Trophoblast cell (in vitro differentiated cells and primary cell): ENCODE measurements around the gene DDX18.

Source experiments
- DNase-seq, 2 donors: peaks; one replicate each; pipeline ENCODE4 v3.0.0-alpha.2; 2016
- H2AFZ ChIP-seq: 2 replicates; pipeline ENCODE4 v1.6.1; 2013; ENCODE audit warnings: low read length, moderate library complexity, mild to moderate bottlenecking; ENCODE audit not compliant: insufficient read depth, poor library complexity
- H2AK5ac ChIP-seq: 2 replicates; pipeline ENCODE4 v1.6.1; 2013; ENCODE audit warnings: mild to moderate bottlenecking, low read length
- H2BK120ac ChIP-seq: 2 replicates; pipeline ENCODE4 v1.6.1; 2013; ENCODE audit warnings: low read length, mild to moderate bottlenecking, moderate library complexity; ENCODE audit not compliant: insufficient read depth, poor library complexity
- H2BK12ac ChIP-seq: 2 replicates; pipeline ENCODE4 v1.6.1; 2013; ENCODE audit warnings: mild to moderate bottlenecking, low read length, moderate library complexity
- H2BK5ac ChIP-seq: 2 replicates; pipeline ENCODE4 v1.6.1; 2013; ENCODE audit warnings: low read length, low read depth, moderate library complexity, mild to moderate bottlenecking; ENCODE audit not compliant: poor library complexity
- H3K14ac ChIP-seq: 2 replicates; pipeline ENCODE4 v1.6.1; 2013; ENCODE audit warnings: mild to moderate bottlenecking, low read length
- H3K18ac ChIP-seq: 2 replicates; pipeline ENCODE4 v1.6.1; 2013; ENCODE audit warnings: mild to moderate bottlenecking, low read length
- H3K23ac ChIP-seq: 2 replicates; pipeline ENCODE4 v1.6.1; 2013; ENCODE audit warnings: low read length
- H3K27ac ChIP-seq: 2 replicates; pipeline ENCODE4 v1.5.1; 2013; ENCODE audit warnings: low read depth, mild to moderate bottlenecking, inconsistent platforms, low read length, moderate library complexity
- H3K27me3 ChIP-seq: 2 replicates; pipeline ENCODE4 v1.6.1; 2013; ENCODE audit warnings: inconsistent platforms, mild to moderate bottlenecking, low read length, moderate library complexity; ENCODE audit not compliant: insufficient read depth
- H3K36me3 ChIP-seq, 2 experiments: 1 replicate in 1 of 2; 2 replicates in 1 of 2; pipeline ENCODE4 v1.6.1; 2013; ENCODE audit warnings: low read length in 2 of 2, mild to moderate bottlenecking in 2 of 2, moderate library complexity in 1 of 2; ENCODE audit not compliant: insufficient read depth in 2 of 2, control insufficient read depth in 1 of 2
- H3K4ac ChIP-seq: 2 replicates; pipeline ENCODE4 v1.6.1; 2013; ENCODE audit warnings: low read depth, mild to moderate bottlenecking, low read length, moderate library complexity
- H3K4me1 ChIP-seq, 2 experiments: 1 replicate in 1 of 2; 2 replicates in 1 of 2; pipeline ENCODE4 v1.6.1; 2013; ENCODE audit warnings: low read length in 2 of 2, mild to moderate bottlenecking in 2 of 2, moderate library complexity in 1 of 2; ENCODE audit not compliant: insufficient read depth in 2 of 2, control insufficient read depth in 1 of 2
- H3K4me2 ChIP-seq: 2 replicates; pipeline ENCODE4 v1.6.1; 2013; ENCODE audit warnings: inconsistent platforms, mild to moderate bottlenecking, low read length, moderate library complexity
- H3K4me3 ChIP-seq: 2 replicates; pipeline ENCODE4 v1.5.1; 2013; ENCODE audit warnings: mild to moderate bottlenecking, low read depth, low read length, inconsistent platforms
- H3K79me1 ChIP-seq: one replicate; pipeline ENCODE4 v1.6.1; 2013; ENCODE audit warnings: low read length
- H3K79me2 ChIP-seq: 2 replicates; pipeline ENCODE4 v1.6.1; 2013; ENCODE audit warnings: low read length, mild to moderate bottlenecking; ENCODE audit not compliant: control insufficient read depth, insufficient read depth, poor library complexity
- H3K9ac ChIP-seq: 2 replicates; pipeline ENCODE4 v1.6.1; 2013; ENCODE audit warnings: mild to moderate bottlenecking, low read length
- H3K9me3 ChIP-seq: 2 replicates; pipeline ENCODE4 v1.6.1; 2013; ENCODE audit warnings: low read depth, mild to moderate bottlenecking, control low read depth, inconsistent platforms, low read length; ENCODE audit not compliant: insufficient read depth
- H4K12ac ChIP-seq: 2 replicates; pipeline ENCODE4 v1.6.1; 2013; ENCODE audit warnings: low read depth, mild to moderate bottlenecking, low read length, moderate library complexity
- H4K8ac ChIP-seq: 2 replicates; pipeline ENCODE4 v1.6.1; 2013; ENCODE audit warnings: low read depth, mild to moderate bottlenecking, low read length, moderate library complexity
- H4K91ac ChIP-seq: one replicate; pipeline ENCODE4 v1.6.1; 2013; ENCODE audit warnings: low read depth, mild to moderate bottlenecking, low read length, moderate library complexity
- WGBS: extraction: QIAGEN DNeasy Blood & Tissue Kit; methylation state at CpG from one replicate; pipeline ENCODE4 v1.1.7; 2013; ENCODE audit warnings: missing lambda C conversion rate; ENCODE audit not compliant: insufficient read length, insufficient coverage; ENCODE audit errors: extremely low coverage; 5-methylcytosine and 5-hydroxymethylcytosine counted together

DDX18 gene

GRCh38 chr2:117858336-117858735 is 43.8 kb downstream of the DDX18 start:
- H2AK5ac ChIP-seq, result no peak overlapping the region
- H3K4me3 ChIP-seq, result no peak overlapping the region
- H3K9ac ChIP-seq, result no peak overlapping the region
- no peak overlapping the region for H3K4me2 ChIP-seq
- H2BK12ac ChIP-seq, result no peak overlapping the region
- DNase-seq, result no peak
- no peak overlapping the region for H4K8ac ChIP-seq
- no peak overlapping the region for H2BK120ac ChIP-seq
- H3K18ac ChIP-seq, result no peak overlapping the region
- no peak overlapping the region for H4K91ac ChIP-seq
- no peak overlapping the region for H2BK5ac ChIP-seq
- no CpG with 5 or more reads among the region's 17 CpGs for WGBS
- no peaks in the 10 kb centered on the region for H3K79me2 ChIP-seq
- no peak overlapping the region for H3K23ac ChIP-seq
- H3K9me3 ChIP-seq, result peaks cover 7% of the 10 kb centered on the region
- H4K12ac ChIP-seq, result no peak overlapping the region
- no peaks in the 10 kb centered on the region for H3K36me3 ChIP-seq
- H3K14ac ChIP-seq, result no peak overlapping the region
- no peak overlapping the region for H3K27ac ChIP-seq
- H3K79me1 ChIP-seq, result no peaks in the 10 kb centered on the region
- no peaks in the 10 kb centered on the region for H3K4me1 ChIP-seq
- H3K27me3 ChIP-seq, result no peaks in the 10 kb centered on the region
- H3K4ac ChIP-seq, result no peak overlapping the region
- H2AFZ ChIP-seq, result no peak overlapping the region

DNA sequence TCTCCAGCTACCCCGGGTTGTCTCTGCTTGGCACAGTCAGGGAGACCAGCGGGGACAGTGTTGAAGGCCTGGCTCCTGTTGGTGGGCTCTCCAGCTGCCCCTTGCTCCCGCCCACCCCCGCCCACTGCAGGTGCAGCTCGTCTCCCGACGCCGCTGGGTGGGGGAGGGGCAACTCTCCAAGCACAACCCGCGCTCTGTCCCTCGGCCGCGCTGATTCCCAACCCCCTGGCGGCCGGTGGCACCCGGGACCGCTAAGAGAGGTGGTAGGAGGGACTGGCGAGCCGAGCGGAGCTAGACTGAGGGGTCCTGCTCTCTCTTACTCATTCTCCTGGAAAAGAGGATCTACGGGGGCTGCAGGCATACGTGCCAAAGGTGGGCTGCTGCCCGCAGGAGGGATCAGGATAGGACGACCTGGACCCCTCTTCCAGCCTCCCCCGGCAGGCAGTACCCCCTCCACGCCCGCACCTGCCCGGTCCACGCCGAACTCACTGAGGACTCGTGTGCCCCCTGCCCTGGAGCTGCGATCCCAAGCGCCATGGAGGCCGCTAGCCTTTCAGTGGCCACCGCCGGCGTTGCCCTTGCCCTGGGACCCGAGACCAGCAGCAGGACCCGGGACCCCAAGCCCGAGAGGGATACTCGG is 44.5 kb downstream of the DDX18 start:
- Histone ChIP-seq H3K23ac (no peak overlapping the region), H3K18ac (no peak overlapping the region), H4K12ac (no peak overlapping the region), H3K4me3 (no peak overlapping the region), H3K14ac (no peak overlapping the region), H2BK5ac (no peak overlapping the region), H3K9ac (no peak overlapping the region), H3K27me3 (no peaks in the 10 kb centered on the region), H3K4me2 (no peak overlapping the region), H4K8ac (no peak overlapping the region), H2AFZ (no peak overlapping the region), H3K27ac (no peak overlapping the region), H3K36me3 (no peaks in the 10 kb centered on the region), H2AK5ac (no peak overlapping the region), H3K79me2 (no peaks in the 10 kb centered on the region), H3K4me1 (no peaks in the 10 kb centered on the region), H2BK120ac (no peak overlapping the region), H4K91ac (no peak overlapping the region), H2BK12ac (no peak overlapping the region), H3K79me1 (no peaks in the 10 kb centered on the region), H3K4ac (no peak overlapping the region), H3K9me3 (peaks cover 7% of the 10 kb centered on the region)
- WGBS, result no CpG with 5 or more reads among the region's 41 CpGs
- no peak for DNase-seq

DNA sequence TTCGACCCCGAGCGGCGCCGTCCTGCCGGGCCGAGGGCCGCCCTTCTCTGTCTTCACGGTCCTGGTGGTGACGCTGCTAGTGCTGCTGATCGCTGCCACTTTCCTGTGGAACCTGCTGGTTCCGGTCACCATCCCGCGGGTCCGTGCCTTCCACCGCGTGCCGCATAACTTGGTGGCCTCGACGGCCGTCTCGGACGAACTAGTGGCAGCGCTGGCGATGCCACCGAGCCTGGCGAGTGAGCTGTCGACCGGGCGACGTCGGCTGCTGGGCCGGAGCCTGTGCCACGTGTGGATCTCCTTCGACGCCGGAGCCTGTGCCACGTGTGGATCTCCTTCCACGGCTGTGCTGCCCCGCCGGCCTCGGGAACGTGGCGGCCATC is 45.0 kb downstream of the DDX18 start:
- WGBS, result no CpG with 5 or more reads among the region's 44 CpGs
- Histone ChIP-seq H3K18ac (no peak overlapping the region), H3K36me3 (no peaks in the 10 kb centered on the region)

DNA sequence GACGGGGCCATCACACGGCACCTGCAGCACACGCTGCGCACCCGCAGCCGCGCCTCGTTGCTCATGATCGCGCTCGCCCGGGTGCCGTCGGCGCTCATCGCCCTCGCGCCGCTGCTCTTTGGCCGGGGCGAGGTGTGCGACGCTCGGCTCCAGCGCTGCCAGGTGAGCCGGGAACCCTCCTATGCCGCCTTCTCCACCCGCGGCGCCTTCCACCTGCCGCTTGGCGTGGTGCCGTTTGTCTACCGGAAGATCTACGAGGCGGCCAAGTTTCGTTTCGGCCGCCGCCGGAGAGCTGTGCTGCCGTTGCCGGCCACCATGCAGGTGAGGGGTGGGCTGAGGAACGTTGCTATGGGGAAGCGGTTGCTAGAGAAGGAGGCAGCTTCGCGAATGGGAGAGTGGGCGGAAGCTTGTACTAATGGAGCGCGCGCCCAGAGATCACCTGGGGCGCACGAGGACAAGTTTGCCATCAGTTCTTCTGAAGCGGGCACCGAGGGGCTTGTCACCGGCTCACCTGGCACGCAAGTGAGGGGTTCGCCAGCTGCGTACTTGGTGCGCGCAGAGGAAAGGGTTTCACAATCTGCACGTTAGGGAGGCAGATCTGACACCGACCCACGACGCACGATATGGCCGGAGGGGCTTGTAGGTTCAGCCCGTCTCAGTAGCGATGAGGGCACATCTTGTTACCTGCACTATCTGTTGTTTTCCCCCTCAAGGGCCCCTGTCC is 45.6 kb downstream of the DDX18 start:
- Histone ChIP-seq H3K4ac (no peak overlapping the region), H3K27ac (no peak overlapping the region)
- no CpG with 5 or more reads among the region's 69 CpGs for WGBS

More for the DNA sequence above, 45.0 kb downstream of the DDX18 start:
- no peak overlapping the region for H3K27ac ChIP-seq
- peaks cover 7% of the 10 kb centered on the region for H3K9me3 ChIP-seq
- DNase-seq, result no peak
- H3K4me3 ChIP-seq, result no peak overlapping the region
- H3K79me1 ChIP-seq, result no peaks in the 10 kb centered on the region
- H4K12ac ChIP-seq, result no peak overlapping the region
- H2AK5ac ChIP-seq, result no peak overlapping the region
- no peak overlapping the region for H2BK12ac ChIP-seq
- H3K27me3 ChIP-seq, result no peaks in the 10 kb centered on the region
- H4K8ac ChIP-seq, result no peak overlapping the region
- no peak overlapping the region for H3K23ac ChIP-seq
- H3K4me1 ChIP-seq, result no peaks in the 10 kb centered on the region
- no peaks in the 10 kb centered on the region for H3K79me2 ChIP-seq
- H3K4ac ChIP-seq, result no peak overlapping the region
- H4K91ac ChIP-seq, result no peak overlapping the region
- H3K14ac ChIP-seq, result no peak overlapping the region
- H3K4me2 ChIP-seq, result no peak overlapping the region
- no peak overlapping the region for H2BK5ac ChIP-seq
- H3K9ac ChIP-seq, result no peak overlapping the region
- H2BK120ac ChIP-seq, result no peak overlapping the region
- H2AFZ ChIP-seq, result no peak overlapping the region

More for the DNA sequence above, 45.6 kb downstream of the DDX18 start:
- H4K12ac ChIP-seq, result no peak overlapping the region
- no peaks in the 10 kb centered on the region for H3K79me1 ChIP-seq
- no peak overlapping the region for H3K18ac ChIP-seq
- no peak overlapping the region for H2BK5ac ChIP-seq
- no peaks in the 10 kb centered on the region for H3K4me1 ChIP-seq
- H2BK120ac ChIP-seq, result no peak overlapping the region
- no peak overlapping the region for H3K4me3 ChIP-seq
- no peak overlapping the region for H3K4me2 ChIP-seq
- peaks cover 7% of the 10 kb centered on the region for H3K9me3 ChIP-seq
- H3K36me3 ChIP-seq, result no peaks in the 10 kb centered on the region
- no peak overlapping the region for H3K9ac ChIP-seq
- no peak overlapping the region for H4K8ac ChIP-seq
- H3K79me2 ChIP-seq, result no peaks in the 10 kb centered on the region
- no peak overlapping the region for H3K14ac ChIP-seq
- no peak overlapping the region for H3K23ac ChIP-seq
- no peak overlapping the region for H2AK5ac ChIP-seq
- no peak overlapping the region for H2BK12ac ChIP-seq
- H4K91ac ChIP-seq, result no peak overlapping the region
- no peak overlapping the region for H2AFZ ChIP-seq
- H3K27me3 ChIP-seq, result no peaks in the 10 kb centered on the region
- no peak for DNase-seq
